ENCODE measurements around the gene CACNB4. TPM values are rescaled to one million over a fixed set of nuclear protein-coding genes. Genes with fewer than 3 reads are reported as not detected.

The CACNB4 gene
- total RNA-seq, 2 experiments from 2014 or later = 0.14 to 0.20 TPM

DNA sequence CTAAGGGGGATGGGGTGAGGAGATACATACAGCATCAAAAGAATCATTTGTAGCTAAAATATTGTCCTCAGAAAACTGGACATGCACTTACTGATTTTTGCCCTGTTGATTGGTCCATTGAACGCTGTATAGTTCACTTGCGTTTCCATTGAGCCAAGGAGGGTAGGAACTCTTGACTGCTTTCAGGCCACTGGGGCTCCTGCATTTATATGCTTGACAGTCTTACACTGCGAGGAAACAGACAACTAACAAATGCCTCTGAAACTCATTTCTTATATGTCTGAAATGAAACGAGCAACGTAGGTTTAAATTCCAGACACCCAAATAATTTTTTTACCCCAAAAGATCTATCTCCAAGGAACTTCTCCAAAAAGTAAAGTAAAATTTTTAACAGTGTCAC lies 312.8 kb downstream of the CACNB4 start:
- Histone ChIP-seq H3K27me3 (ENCODE audit: control insufficient read depth in 1 of 2, insufficient read depth in 2 of 2, low read length in 2 of 2) (no peaks in the 10 kb centered on the region), H3K9me3 (ENCODE audit: control insufficient read depth in 1 of 2, insufficient read depth in 1 of 2, low read length in 2 of 2) (no peaks in the 10 kb centered on the region), H3K36me3 (ENCODE audit: insufficient read depth, low read length) (peaks cover 3% of the 10 kb centered on the region), H3K4me1 (ENCODE audit: insufficient read depth, low read length) (no peaks in the 10 kb centered on the region), H3K27ac (ENCODE audit: low read depth in 1 of 2, low read length in 2 of 2) (no peak overlapping the region), H3K4me3 (ENCODE audit: low read length) (no peak overlapping the region)
- Mint-ChIP-seq H3K9me3 (no peaks in the 10 kb centered on the region), H3K4me3 (no peak overlapping the region), H3K4me1 (ENCODE audit: low read depth) (no peaks in the 10 kb centered on the region), H3K27me3 (no peaks in the 10 kb centered on the region), H3K27ac (no peak overlapping the region), H3K36me3 (ENCODE audit: low read depth) (peaks cover 52% of the 10 kb centered on the region)
- TF ChIP-seq, protein P1, sequence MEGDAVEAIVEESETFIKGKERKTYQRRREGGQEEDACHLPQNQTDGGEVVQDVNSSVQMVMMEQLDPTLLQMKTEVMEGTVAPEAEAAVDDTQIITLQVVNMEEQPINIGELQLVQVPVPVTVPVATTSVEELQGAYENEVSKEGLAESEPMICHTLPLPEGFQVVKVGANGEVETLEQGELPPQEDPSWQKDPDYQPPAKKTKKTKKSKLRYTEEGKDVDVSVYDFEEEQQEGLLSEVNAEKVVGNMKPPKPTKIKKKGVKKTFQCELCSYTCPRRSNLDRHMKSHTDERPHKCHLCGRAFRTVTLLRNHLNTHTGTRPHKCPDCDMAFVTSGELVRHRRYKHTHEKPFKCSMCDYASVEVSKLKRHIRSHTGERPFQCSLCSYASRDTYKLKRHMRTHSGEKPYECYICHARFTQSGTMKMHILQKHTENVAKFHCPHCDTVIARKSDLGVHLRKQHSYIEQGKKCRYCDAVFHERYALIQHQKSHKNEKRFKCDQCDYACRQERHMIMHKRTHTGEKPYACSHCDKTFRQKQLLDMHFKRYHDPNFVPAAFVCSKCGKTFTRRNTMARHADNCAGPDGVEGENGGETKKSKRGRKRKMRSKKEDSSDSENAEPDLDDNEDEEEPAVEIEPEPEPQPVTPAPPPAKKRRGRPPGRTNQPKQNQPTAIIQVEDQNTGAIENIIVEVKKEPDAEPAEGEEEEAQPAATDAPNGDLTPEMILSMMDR (IDR thresholded peaks at IDR 0.05) = no peak
- ChIA-PET POLR2A (no interaction called here), CTCF (no interaction called here)
- intact Hi-C loops (cut with DNase I, micrococcal nuclease) = no loop called here
- no peak for DNase-seq
- no peak for ATAC-seq (ENCODE audit: poor library complexity)

DNA sequence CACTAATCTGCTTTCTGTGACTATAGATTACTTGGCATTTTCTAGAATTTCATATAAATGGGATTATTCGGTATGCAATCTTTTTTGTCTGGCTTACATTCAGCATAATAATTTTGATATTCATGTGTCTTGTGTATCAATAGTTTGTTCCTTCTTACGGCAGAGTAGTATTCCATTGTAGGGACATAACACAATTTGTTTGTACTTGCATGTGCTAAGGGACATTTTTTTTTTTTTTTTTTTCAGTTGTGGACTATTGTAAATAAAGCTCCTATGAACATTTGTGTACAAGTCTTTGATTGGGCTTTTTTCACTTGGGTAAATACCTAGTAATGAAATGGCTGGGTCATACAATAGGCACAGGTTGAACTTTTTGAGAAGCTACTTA lies 315.7 kb downstream of the CACNB4 start:
- Histone ChIP-seq H3K27ac (ENCODE audit: low read depth in 1 of 2, low read length in 2 of 2) (no peak overlapping the region), H3K4me1 (ENCODE audit: insufficient read depth, low read length) (no peaks in the 10 kb centered on the region), H3K27me3 (ENCODE audit: control insufficient read depth in 1 of 2, insufficient read depth in 2 of 2, low read length in 2 of 2) (no peaks in the 10 kb centered on the region), H3K9me3 (ENCODE audit: control insufficient read depth in 1 of 2, insufficient read depth in 1 of 2, low read length in 2 of 2) (no peaks in the 10 kb centered on the region), H3K36me3 (ENCODE audit: insufficient read depth, low read length) (peaks cover 3% of the 10 kb centered on the region), H3K4me3 (ENCODE audit: low read length) (no peak overlapping the region)
- no peak for DNase-seq
- TF ChIP-seq, protein P1 (IDR thresholded peaks at IDR 0.05) = no peak
- intact Hi-C loops (cut with DNase I, micrococcal nuclease) = no loop called here
- ChIA-PET POLR2A (no interaction called here), CTCF (interaction anchor here (0.7 kb wide), 1 partner anchor 28 kb away, joined by 3 read pairs; no protein-coding TSS in a partner anchor)
- peaks cover 67% of the 10 kb centered on the region for H3K36me3 Mint-ChIP-seq (ENCODE audit: low read depth)
- H3K27ac Mint-ChIP-seq = no peak overlapping the region
- no peak for ATAC-seq (ENCODE audit: poor library complexity)
- peaks cover 2% of the 10 kb centered on the region for H3K9me3 Mint-ChIP-seq
- no peak overlapping the region for H3K4me3 Mint-ChIP-seq
- H3K4me1 Mint-ChIP-seq (ENCODE audit: low read depth) = no peaks in the 10 kb centered on the region
- H3K27me3 Mint-ChIP-seq = no peaks in the 10 kb centered on the region

Other genes with a start within 250 kb of the CACNB4 start
- gene STAM2, start 76.7 kb upstream of the CACNB4 start, total RNA-seq = 1 to 10 TPM; 4.1 to 4.9 TPM
- gene FMNL2, start 236.1 kb upstream of the CACNB4 start, total RNA-seq = under 1 TPM; 0.30 to 0.31 TPM

Measured in CD4-positive, alpha-beta T cell (primary cell).